HG03521 (cell line): ENCODE data around the gene GNA15.

Source experiments
- ATAC-seq: cut with Tn5 transposase; IDR thresholded peaks from one replicate; pipeline ENCODE4 v1.9.1; 2021; ENCODE audit warnings: mild to moderate bottlenecking, moderate library complexity; ENCODE audit not compliant: unreplicated experiment

The GNA15 gene

DNA sequence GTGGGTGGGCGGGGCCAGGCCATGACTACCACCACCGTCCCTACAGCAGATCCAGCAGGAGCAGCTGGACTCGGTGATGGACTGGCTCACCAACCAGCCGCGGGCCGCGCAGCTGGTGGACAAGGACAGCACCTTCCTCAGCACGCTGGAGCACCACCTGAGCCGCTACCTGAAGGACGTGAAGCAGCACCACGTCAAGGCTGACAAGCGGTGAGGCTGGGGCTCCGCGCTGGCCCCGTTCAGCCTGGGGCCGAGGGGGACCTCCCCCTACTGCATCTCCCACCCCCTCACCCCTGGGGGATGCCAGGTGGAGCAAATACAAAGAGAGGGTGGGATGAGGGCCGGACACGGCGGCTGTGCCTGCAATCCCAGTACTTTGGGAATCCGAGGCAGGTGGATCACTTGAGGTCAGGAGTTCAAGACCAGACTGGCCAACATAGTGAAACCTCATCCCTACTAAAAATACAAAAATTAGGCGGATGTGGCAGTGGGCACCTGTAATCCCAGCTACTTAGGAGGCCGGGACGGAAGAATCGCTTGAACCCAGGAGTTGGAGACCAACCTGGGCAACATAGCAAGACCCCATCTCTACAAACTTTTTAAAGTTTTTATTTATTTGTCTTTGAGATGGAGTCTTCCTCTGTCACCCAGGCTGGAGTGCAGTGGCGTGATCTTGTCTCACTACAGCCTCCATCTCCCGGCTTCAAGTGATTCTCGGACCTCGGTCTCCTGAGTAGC lies 70.6 kb downstream of the GNA15 start:
- ATAC-seq = no peak

DNA sequence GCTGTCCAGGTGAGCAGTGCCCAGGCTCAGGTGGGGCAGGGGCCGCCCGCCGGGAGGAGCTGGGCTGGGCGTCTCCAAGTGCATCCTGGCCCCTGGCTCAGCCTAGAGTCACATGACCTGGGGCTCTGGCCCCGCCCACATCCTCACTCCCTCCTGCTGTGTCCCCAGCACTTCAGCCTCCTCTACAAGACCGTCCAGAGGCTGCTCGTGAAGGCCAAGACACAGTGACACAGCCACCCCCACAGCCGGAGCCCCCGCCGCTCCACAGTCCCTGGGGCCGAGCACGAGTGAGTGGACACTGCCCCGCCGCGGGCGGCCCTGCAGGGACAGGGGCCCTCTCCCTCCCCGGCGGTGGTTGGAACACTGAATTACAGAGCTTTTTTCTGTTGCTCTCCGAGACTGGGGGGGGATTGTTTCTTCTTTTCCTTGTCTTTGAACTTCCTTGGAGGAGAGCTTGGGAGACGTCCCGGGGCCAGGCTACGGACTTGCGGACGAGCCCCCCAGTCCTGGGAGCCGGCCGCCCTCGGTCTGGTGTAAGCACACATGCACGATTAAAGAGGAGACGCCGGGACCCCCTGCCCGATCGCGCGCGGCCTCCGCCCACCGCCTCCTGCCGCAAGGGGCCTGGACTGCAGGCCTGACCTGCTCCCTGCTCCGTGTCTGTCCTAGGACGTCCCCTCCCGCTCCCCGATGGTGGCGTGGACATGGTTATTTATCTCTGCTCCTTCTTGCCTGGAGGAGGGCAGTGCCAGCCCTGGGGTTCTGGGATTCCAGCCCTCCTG lies 71.8 kb downstream of the GNA15 start:
- no peak for ATAC-seq

DNA sequence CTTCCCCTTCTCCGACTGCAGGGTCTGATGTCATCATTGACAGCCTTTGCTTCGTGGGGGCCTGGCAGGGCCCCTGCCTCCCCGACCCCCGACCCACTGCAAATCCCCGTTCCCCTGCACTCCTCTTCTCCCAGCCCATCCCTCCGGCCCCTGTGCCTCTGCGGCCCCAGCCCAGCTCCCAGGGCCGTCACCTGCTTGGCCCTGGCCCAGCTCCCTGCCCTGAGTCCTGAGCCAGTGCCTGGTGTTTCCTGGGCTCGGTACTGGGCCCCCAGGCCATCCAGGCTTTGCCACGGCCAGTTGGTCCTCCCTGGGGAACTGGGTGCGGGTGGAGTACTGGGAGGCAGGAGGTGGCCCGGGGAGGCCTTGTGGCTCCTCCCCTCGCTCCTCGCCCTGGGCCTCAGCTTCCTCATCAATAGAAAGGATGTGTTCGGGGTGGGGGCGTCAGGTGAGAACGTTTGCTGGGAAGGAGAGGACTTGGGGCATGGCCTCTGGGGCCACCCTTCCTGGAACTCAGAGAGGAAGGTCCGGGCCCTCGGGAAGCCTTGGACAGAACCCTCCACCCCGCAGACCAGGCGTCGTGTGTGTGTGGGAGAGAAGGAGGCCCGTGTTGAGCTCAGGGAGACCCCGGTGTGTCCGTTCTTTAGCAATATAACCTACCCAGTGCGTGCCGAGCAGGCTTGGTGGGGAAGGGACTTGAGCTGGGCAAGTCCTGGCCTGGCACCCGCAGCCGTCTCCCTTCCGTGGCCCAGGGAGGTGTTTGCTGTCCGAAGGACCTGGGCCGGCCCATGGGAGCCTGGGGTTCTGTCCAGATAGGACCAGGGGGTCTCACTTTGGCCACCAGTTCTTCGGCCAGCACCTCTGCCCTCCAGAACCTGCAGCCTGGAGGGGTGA lies 72.7 kb downstream of the GNA15 start:
- no peak for ATAC-seq

DNA sequence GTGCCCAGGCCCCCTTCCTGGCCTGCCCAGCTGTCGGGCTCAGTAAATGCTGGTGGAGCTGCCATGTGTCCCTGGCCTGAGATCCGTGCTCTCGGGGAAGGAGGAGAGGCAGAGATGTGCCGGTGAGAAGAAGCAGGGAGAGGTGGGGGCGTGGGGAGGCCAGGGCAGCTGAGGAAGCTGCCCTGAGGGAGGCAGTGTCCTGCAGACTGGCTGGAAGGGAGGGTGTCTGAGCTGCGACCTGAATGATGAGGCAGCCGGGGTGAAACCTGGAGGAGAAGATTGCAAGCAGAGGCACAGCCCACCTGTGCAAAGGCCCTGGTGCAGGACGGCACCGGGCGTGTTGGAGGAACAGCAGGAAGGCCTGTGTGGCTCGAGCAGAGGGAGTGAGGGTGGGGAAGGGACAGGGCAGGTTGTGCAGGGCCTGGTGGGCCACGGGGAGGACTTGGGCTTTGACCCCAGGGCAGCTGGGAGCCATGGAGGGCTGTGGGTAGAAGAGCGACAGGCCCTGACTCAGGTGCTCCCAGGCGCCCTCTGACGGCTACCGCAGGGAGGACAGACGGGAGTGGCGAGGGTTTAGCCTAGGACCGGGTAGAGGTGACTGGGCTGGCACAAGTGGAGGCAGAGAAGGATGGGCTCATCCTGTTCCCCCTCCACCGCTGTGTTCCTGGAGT lies 74.6 kb downstream of the GNA15 start:
- no peak for ATAC-seq

DNA sequence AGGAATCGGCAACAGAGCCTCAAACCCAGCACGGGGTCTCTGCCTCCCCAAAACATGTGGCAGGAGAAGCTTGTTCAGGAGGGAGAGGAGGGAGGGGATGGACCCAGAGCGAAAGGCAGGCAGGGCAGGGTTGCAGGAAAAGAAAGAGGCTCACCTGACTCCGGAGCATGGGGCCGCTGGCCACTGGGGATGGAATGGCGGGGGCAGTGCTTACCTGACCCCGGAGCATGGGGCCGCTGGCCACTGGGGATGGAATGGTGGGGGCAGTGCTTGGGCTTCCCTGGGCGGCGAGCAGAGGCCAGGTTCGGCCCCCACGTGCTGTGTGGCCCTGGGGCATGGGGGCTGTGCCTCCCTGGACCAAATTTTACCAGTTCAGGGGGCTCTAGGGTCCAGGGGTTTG lies 75.4 kb downstream of the GNA15 start:
- ATAC-seq = no peak

DNA sequence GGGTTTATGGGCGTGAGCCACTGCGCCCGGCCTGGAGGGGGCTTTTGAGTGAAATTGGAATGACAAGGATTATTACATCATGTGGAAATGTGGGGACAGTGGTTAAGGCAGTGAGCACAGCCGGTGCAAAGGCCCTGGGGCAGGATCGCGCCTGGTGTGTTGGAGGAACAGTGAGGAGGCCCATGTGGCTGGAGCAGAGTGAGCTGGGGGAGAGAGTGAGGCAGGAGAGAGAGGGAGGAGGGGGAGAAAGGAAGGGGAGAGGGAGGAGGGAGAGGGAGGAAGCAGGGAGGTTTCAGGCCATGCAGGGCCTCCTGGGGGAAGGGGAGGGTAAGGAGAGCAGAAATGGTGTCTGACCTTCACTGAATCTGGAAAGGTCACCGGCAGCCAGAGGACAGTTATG lies 77.3 kb downstream of the GNA15 start:
- ATAC-seq = no peak
